Liver (tissue), 9 donors: ENCODE results near the gene SCN3A. TPM values are rescaled to one million over a fixed set of nuclear protein-coding genes. Genes with fewer than 3 reads are reported as not detected.

Experiments
- DNase-seq: peaks from one replicate; pipeline ENCODE4 v3.0.0-alpha.2; 2017; ENCODE audit warnings: low spot score
- H3K27ac ChIP-seq, 2 donors: one replicate each; pipeline ENCODE4 v1.7.0; 2013; ENCODE audit warnings: inconsistent platforms in 2 of 2, low read length in 2 of 2, control low read depth in 1 of 2, low read depth in 1 of 2, mild to moderate bottlenecking in 1 of 2
- H3K27me3 ChIP-seq, 4 donors: one replicate each; pipeline versions ENCODE4 v1.6.1 to v1.7.0; 2013; ENCODE audit warnings: low read length in 3 of 4, inconsistent platforms in 1 of 4, mild to moderate bottlenecking in 1 of 4, moderate library complexity in 1 of 4; ENCODE audit not compliant: control insufficient read depth in 4 of 4, insufficient read depth in 4 of 4
- H3K36me3 ChIP-seq, 4 donors: one replicate each; pipeline versions ENCODE4 v1.6.1 to v1.7.0; 2013; ENCODE audit warnings: low read length in 3 of 4, mild to moderate bottlenecking in 3 of 4, low read depth in 1 of 4, moderate library complexity in 1 of 4; ENCODE audit not compliant: control insufficient read depth in 4 of 4, insufficient read depth in 3 of 4
- H3K4me1 ChIP-seq, 4 donors: one replicate each; pipeline versions ENCODE4 v1.6.1 to v1.7.0; 2013; ENCODE audit warnings: low read length in 3 of 4, mild to moderate bottlenecking in 3 of 4, moderate library complexity in 1 of 4; ENCODE audit not compliant: control insufficient read depth in 4 of 4, insufficient read depth in 4 of 4
- H3K4me3 ChIP-seq, 3 donors: one replicate each; pipeline versions ENCODE4 v1.6.1 to v1.7.0; 2013; ENCODE audit warnings: low read length in 3 of 3, control low read depth in 1 of 3, low read depth in 1 of 3, mild to moderate bottlenecking in 1 of 3
- H3K9ac ChIP-seq, 2 donors: one replicate each; pipeline ENCODE4 v1.7.0; 2013; ENCODE audit warnings: low read length in 2 of 2, mild to moderate bottlenecking in 2 of 2, moderate library complexity in 2 of 2, control low read depth in 1 of 2, low read depth in 1 of 2
- H3K9me3 ChIP-seq, 4 donors: one replicate each; pipeline versions ENCODE4 v1.6.1 to v1.7.0; 2013; ENCODE audit warnings: low read length in 3 of 4; ENCODE audit not compliant: control insufficient read depth in 4 of 4
- EGR1 ChIP-seq, 2 donors: IDR thresholded peaks; 2 replicates each; pipeline ENCODE4 v1.6.1; 2016 to 2018; ENCODE audit warnings: antibody characterized with exemption in 2 of 2, low read depth in 2 of 2
- FOXA1 ChIP-seq: IDR thresholded peaks from 2 replicates; pipeline ENCODE4 v1.6.1; 2016; ENCODE audit warnings: antibody characterized with exemption
- FOXA2 ChIP-seq: IDR thresholded peaks from 2 replicates; pipeline ENCODE4 v1.6.1; 2016; ENCODE audit warnings: antibody characterized with exemption
- GABPA ChIP-seq, 2 donors: IDR thresholded peaks in 1 of 2; conservative IDR thresholded peaks in 1 of 2; 2 replicates each; pipeline ENCODE4 v1.6.1; 2016; ENCODE audit warnings: antibody characterized with exemption in 2 of 2, mild to moderate bottlenecking in 1 of 2, moderate library complexity in 1 of 2
- JUND ChIP-seq, 2 donors: IDR thresholded peaks; 2 replicates each; pipeline ENCODE4 v1.6.1; 2016; ENCODE audit warnings: antibody characterized with exemption in 2 of 2
- NR2F2 ChIP-seq: IDR thresholded peaks from 2 replicates; pipeline ENCODE4 v1.6.1; 2016; ENCODE audit warnings: antibody characterized with exemption
- RAD21 ChIP-seq, 2 donors: IDR thresholded peaks; 2 replicates each; pipeline ENCODE4 v1.6.1; 2016; ENCODE audit warnings: antibody characterized with exemption in 2 of 2, mild to moderate bottlenecking in 2 of 2
- SP1 ChIP-seq: IDR thresholded peaks from 2 replicates; pipeline ENCODE4 v1.6.1; 2018; ENCODE audit warnings: antibody characterized with exemption, mild to moderate bottlenecking
- TAF1 ChIP-seq: conservative IDR thresholded peaks from 2 replicates; pipeline ENCODE4 v1.6.1; 2016; ENCODE audit warnings: antibody characterized with exemption, mild to moderate bottlenecking
- YY1 ChIP-seq: IDR thresholded peaks from 2 replicates; pipeline ENCODE4 v1.6.1; 2016; ENCODE audit warnings: antibody characterized with exemption, mild to moderate bottlenecking
- WGBS: extraction: QIAGEN DNeasy Blood & Tissue Kit; methylation state at CpG from one replicate; pipeline ENCODE4 v1.1.7; 2013; 5-methylcytosine and 5-hydroxymethylcytosine counted together
- polyA plus RNA-seq, 2 donors: library from polyadenylated mRNA; stranded (reverse) in 1 of 2; unstranded in 1 of 2; fragments of 200-250 nt in 1 of 2; fragments of >200 nt in 1 of 2; fragmentation: Nextera tagmentation in 1 of 2; extraction: Ambion mirVana in 1 of 2; gene quantifications; one replicate each; pipeline versions ENCODE4 v1.2.1 to v1.2.3, GENCODE V29; 2013 to 2015
- total RNA-seq, 2 donors: library from RNA; depleted of rRNA; stranded (reverse); fragments of >200 nt; gene quantifications; one replicate each; pipeline ENCODE4 v1.2.3, GENCODE V29; 2014
- TF ChIP-seq, protein P1 (sequence below): IDR thresholded peaks from 2 replicates; pipeline ENCODE4 v1.6.1; 2016; ENCODE audit warnings: antibody characterized with exemption
- TF ChIP-seq, protein P2 (sequence below): IDR thresholded peaks from 2 replicates; pipeline ENCODE4 v1.6.1; 2016; ENCODE audit warnings: antibody characterized with exemption
- TF ChIP-seq, protein P3 (sequence below): IDR thresholded peaks from 2 replicates; pipeline ENCODE4 v1.6.1; 2016; ENCODE audit warnings: antibody characterized with exemption, mild to moderate bottlenecking
- TF ChIP-seq, protein P4 (sequence below): IDR thresholded peaks from 2 replicates; pipeline ENCODE4 v1.6.1; 2016; ENCODE audit warnings: antibody characterized with exemption
- TF ChIP-seq, protein P5 (sequence below): fragments of 150-350 bp; IDR thresholded peaks from 2 replicates; pipeline ENCODE4 v1.5.1; 2017; ENCODE audit warnings: improper control_type of control experiment, low read depth, low read length; ENCODE audit not compliant: missing input control
- donor health status: healthy.
- donor health status: healthy.
- donor health status: healthy.
- donor health status: healthy.
- donor health status: healthy.

The SCN3A gene
- total and polyA plus RNA-seq, 4 donors: 0.05 to 1.0 (median 0.29) TPM

DNA sequence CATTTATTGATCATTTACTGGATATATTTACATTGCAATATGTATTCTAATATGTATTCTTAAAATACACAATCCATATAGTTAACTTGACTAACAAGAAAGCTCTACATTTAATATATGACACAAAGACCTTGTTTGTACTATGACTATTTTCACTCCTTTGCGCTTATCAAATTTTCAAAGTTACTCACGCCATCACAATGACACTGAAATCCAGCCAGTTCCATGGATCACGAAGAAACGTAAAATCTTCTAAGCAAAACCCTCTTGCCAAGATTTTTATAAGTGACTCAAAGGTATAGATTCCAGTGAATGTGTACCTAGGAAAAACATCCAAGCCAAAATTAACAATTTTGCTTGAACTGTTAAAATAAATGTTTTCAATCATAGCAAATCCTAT is 39.6 kb downstream of the SCN3A start:
- Histone ChIP-seq H3K4me1 (no peaks in the 10 kb centered on the region), H3K9ac (no peak overlapping the region), H3K4me3 (no peak overlapping the region), H3K27me3 (no peaks in the 10 kb centered on the region), H3K36me3 (no peaks in the 10 kb centered on the region), H3K9me3 (no peaks in the 10 kb centered on the region), H3K27ac (no peak overlapping the region)
- DNase-seq: no peak
- no peak for TF ChIP-seq FOXA2
- TF ChIP-seq TAF1: no peak
- TF ChIP-seq, protein P1, sequence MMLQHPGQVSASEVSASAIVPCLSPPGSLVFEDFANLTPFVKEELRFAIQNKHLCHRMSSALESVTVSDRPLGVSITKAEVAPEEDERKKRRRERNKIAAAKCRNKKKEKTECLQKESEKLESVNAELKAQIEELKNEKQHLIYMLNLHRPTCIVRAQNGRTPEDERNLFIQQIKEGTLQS: no peak
- TF ChIP-seq FOXA1: no peak
- TF ChIP-seq, protein P2, sequence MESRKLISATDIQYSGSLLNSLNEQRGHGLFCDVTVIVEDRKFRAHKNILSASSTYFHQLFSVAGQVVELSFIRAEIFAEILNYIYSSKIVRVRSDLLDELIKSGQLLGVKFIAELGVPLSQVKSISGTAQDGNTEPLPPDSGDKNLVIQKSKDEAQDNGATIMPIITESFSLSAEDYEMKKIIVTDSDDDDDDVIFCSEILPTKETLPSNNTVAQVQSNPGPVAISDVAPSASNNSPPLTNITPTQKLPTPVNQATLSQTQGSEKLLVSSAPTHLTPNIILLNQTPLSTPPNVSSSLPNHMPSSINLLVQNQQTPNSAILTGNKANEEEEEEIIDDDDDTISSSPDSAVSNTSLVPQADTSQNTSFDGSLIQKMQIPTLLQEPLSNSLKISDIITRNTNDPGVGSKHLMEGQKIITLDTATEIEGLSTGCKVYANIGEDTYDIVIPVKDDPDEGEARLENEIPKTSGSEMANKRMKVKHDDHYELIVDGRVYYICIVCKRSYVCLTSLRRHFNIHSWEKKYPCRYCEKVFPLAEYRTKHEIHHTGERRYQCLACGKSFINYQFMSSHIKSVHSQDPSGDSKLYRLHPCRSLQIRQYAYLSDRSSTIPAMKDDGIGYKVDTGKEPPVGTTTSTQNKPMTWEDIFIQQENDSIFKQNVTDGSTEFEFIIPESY: no peak
- no peak for TF ChIP-seq EGR1 (IDR thresholded peaks at IDR 0.05; ENCODE audit: low read depth in 2 of 2)
- TF ChIP-seq GABPA (IDR thresholded peaks at IDR 0.05 in 1 of 2, conservative IDR thresholded peaks at IDR 0.05 in 1 of 2): no peak
- no peak for TF ChIP-seq RAD21 (IDR thresholded peaks at IDR 0.05)
- no peak for TF ChIP-seq SP1
- 97% methylated on average over 4 of the region's 4 CpGs for WGBS

DNA sequence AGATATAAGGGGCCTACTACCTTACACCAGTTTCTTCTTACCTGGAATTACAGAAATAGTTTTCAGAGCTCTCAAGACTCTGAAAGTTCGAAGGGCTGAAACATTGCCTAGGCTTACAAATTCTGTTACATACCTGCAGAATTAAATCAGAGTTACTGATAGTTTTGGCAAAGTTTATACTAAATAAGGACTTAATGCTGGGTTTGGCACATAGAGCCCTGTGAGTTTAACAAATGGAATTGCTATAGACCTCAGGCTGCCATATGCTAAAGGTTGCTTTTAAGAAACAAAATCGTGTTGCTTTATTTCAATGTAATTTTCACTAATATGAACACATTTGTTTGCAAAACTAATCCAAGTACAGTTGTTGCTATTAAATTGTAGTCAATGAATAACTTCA is 40.1 kb downstream of the SCN3A start:
- TF ChIP-seq JUND (IDR thresholded peaks at IDR 0.05) (no peak), NR2F2 (no peak), YY1 (no peak), FOXA2 (no peak), FOXA1 (no peak)
- TF ChIP-seq, protein P1: no peak
- TF ChIP-seq, protein P3, sequence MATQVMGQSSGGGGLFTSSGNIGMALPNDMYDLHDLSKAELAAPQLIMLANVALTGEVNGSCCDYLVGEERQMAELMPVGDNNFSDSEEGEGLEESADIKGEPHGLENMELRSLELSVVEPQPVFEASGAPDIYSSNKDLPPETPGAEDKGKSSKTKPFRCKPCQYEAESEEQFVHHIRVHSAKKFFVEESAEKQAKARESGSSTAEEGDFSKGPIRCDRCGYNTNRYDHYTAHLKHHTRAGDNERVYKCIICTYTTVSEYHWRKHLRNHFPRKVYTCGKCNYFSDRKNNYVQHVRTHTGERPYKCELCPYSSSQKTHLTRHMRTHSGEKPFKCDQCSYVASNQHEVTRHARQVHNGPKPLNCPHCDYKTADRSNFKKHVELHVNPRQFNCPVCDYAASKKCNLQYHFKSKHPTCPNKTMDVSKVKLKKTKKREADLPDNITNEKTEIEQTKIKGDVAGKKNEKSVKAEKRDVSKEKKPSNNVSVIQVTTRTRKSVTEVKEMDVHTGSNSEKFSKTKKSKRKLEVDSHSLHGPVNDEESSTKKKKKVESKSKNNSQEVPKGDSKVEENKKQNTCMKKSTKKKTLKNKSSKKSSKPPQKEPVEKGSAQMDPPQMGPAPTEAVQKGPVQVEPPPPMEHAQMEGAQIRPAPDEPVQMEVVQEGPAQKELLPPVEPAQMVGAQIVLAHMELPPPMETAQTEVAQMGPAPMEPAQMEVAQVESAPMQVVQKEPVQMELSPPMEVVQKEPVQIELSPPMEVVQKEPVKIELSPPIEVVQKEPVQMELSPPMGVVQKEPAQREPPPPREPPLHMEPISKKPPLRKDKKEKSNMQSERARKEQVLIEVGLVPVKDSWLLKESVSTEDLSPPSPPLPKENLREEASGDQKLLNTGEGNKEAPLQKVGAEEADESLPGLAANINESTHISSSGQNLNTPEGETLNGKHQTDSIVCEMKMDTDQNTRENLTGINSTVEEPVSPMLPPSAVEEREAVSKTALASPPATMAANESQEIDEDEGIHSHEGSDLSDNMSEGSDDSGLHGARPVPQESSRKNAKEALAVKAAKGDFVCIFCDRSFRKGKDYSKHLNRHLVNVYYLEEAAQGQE: no peak
- no peaks in the 10 kb centered on the region for H3K36me3 ChIP-seq
- WGBS: 92% methylated on average over 2 of the region's 2 CpGs

DNA sequence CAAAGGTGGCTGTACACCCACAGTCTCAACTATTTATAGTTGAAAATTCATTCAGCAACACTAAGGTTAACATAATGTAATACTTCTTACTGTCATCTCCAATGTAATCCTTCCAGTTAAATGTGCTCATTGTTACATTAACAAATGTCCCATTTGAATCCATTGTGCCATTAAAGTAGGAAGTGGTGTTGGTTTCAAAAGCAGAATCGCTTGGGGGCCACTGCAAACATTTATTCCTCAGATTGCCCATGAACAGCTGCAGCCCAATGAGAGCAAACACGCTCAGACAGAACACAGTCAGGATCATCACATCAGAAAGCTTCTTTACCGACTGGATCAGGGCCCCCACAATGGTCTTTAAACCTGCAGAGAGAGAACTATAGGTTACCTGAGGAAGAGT is 41.4 kb downstream of the SCN3A start:
- TF ChIP-seq EGR1 (IDR thresholded peaks at IDR 0.05; ENCODE audit: low read depth in 2 of 2) (no peak), SP1 (no peak), GABPA (IDR thresholded peaks at IDR 0.05 in 1 of 2, conservative IDR thresholded peaks at IDR 0.05 in 1 of 2) (no peak)
- TF ChIP-seq, protein P4, sequence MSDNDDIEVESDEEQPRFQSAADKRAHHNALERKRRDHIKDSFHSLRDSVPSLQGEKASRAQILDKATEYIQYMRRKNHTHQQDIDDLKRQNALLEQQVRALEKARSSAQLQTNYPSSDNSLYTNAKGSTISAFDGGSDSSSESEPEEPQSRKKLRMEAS: no peak
- TF ChIP-seq, protein P1: no peak
- TF ChIP-seq, protein P5, sequence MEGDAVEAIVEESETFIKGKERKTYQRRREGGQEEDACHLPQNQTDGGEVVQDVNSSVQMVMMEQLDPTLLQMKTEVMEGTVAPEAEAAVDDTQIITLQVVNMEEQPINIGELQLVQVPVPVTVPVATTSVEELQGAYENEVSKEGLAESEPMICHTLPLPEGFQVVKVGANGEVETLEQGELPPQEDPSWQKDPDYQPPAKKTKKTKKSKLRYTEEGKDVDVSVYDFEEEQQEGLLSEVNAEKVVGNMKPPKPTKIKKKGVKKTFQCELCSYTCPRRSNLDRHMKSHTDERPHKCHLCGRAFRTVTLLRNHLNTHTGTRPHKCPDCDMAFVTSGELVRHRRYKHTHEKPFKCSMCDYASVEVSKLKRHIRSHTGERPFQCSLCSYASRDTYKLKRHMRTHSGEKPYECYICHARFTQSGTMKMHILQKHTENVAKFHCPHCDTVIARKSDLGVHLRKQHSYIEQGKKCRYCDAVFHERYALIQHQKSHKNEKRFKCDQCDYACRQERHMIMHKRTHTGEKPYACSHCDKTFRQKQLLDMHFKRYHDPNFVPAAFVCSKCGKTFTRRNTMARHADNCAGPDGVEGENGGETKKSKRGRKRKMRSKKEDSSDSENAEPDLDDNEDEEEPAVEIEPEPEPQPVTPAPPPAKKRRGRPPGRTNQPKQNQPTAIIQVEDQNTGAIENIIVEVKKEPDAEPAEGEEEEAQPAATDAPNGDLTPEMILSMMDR: no peak
- TF ChIP-seq, protein P3: no peak
- H3K9me3 ChIP-seq: no peaks in the 10 kb centered on the region
- no peaks in the 10 kb centered on the region for H3K4me1 ChIP-seq
- no peak for DNase-seq
- no peak overlapping the region for H3K27ac ChIP-seq
- 82% methylated on average over 3 of the region's 3 CpGs for WGBS
- no peak overlapping the region for H3K4me3 ChIP-seq
- H3K9ac ChIP-seq: no peak overlapping the region
- H3K27me3 ChIP-seq: no peaks in the 10 kb centered on the region
- H3K36me3 ChIP-seq: no peaks in the 10 kb centered on the region

More for the DNA sequence above, 40.1 kb downstream of the SCN3A start:
- no peak for DNase-seq
- H3K27me3 ChIP-seq: no peaks in the 10 kb centered on the region
- no peak overlapping the region for H3K4me3 ChIP-seq
- H3K9me3 ChIP-seq: no peaks in the 10 kb centered on the region
- H3K4me1 ChIP-seq: no peaks in the 10 kb centered on the region
- no peak overlapping the region for H3K9ac ChIP-seq
- H3K27ac ChIP-seq: no peak overlapping the region
